NB4 (cell line): ENCODE measurements around the gene TUFM.

Source experiments
- CTCF ChIP-seq: IDR thresholded peaks from one replicate; pipeline ENCODE4 v1.5.1; 2012; ENCODE audit warnings: low read depth, low read length
- MYC ChIP-seq: IDR thresholded peaks from 2 replicates; pipeline ENCODE4 v1.6.1; 2011; ENCODE audit warnings: low read depth, low read length
- POLR2A ChIP-seq: IDR thresholded peaks from 2 replicates; pipeline ENCODE4 v1.6.1; 2011; ENCODE audit warnings: mild to moderate bottlenecking; ENCODE audit not compliant: insufficient read length; ENCODE audit errors: extremely low read depth

GRCh38 chr16:28835864-28836760 is 10.0 kb downstream of the TUFM start:
- TF ChIP-seq POLR2A (no peak), CTCF (no peak), MYC (no peak)
